Renal cortex interstitium (tissue), 11 donors: Measurements from ENCODE around the gene LRRC51. TPM values are rescaled to one million over a fixed set of nuclear protein-coding genes. Genes with fewer than 3 reads are reported as not detected.

Experiments used
- DNase-seq, 11 donors: peaks; one replicate each; pipeline ENCODE4 v3.0.0-alpha.2; 2013; ENCODE audit warnings: low read depth in 9 of 11, low spot score in 4 of 11; ENCODE audit errors: extremely low read depth in 1 of 11
- polyA plus RNA-seq, 3 donors: library from polyadenylated mRNA; unstranded; fragments of 120-200 nt; gene quantifications; one replicate each; pipeline ENCODE4 v1.2.1, GENCODE V29; 2013; ENCODE audit not compliant: insufficient read length in 3 of 3

LRRC51 gene
- polyA plus RNA-seq, 3 donors: 25.1 to 30.4 (median 25.3) TPM

GRCh38 chr11:72098741-72099140 lies 18.1 kb downstream of the LRRC51 start:
- DNase-seq: no peak

- DNase-seq: no peak
Observed at GRCh38 chr11:72100009-72100408, 19.4 kb downstream of the LRRC51 start.

GRCh38 chr11:72100462-72100861 lies 19.8 kb downstream of the LRRC51 start:
- DNase-seq: no peak

- DNase-seq: no peak
Observed at GRCh38 chr11:72102162-72102561, 21.5 kb downstream of the LRRC51 start.

- no peak for DNase-seq
Observed at GRCh38 chr11:72102631-72102945, 21.9 kb downstream of the LRRC51 start.

- DNase-seq: peak; percentile 96 to 99 (median 99)
Observed at GRCh38 chr11:72102946-72103753, 22.5 kb downstream of the LRRC51 start, which contains the start of gene LAMTOR1. Gene LAMTOR1 (minus strand): TSS chr11:72103297. CDS start chr11:72103224, 73 bp downstream.

GRCh38 chr11:72103754-72104167 lies 23.1 kb downstream of the LRRC51 start:
- no peak for DNase-seq

GRCh38 chr11:72105888-72106287 lies 25.2 kb downstream of the LRRC51 start, which contains the start of gene TOMT:
Gene TOMT (plus strand): TSS chr11:72105924. CDS start chr11:72105952, 28 bp downstream.
- no peak for DNase-seq

- no peak for DNase-seq
Observed at GRCh38 chr11:72111300-72112142, 30.9 kb downstream of the LRRC51 start.

- DNase-seq: peak; percentile 99 to 100 (median 100)
Observed at GRCh38 chr11:72112143-72112977, 31.7 kb downstream of the LRRC51 start, which contains the start of gene ANAPC15. Gene ANAPC15 (minus strand): TSS chr11:72112695. CDS start chr11:72111276, 1,419 bp downstream.

- DNase-seq: no peak
Observed at GRCh38 chr11:72112978-72113808, 32.5 kb downstream of the LRRC51 start.

- no peak for DNase-seq
Observed at GRCh38 chr11:72114570-72114969, 33.9 kb downstream of the LRRC51 start.

- DNase-seq: no peak
Observed at GRCh38 chr11:72116019-72116755, 35.5 kb downstream of the LRRC51 start.

- no peak for DNase-seq
Observed at GRCh38 chr11:72119198-72119597, 38.5 kb downstream of the LRRC51 start.

GRCh38 chr11:72120930-72121329 lies 40.3 kb downstream of the LRRC51 start:
- DNase-seq: no peak

GRCh38 chr11:72122607-72123006 lies 42.0 kb downstream of the LRRC51 start:
- DNase-seq: no peak

- no peak for DNase-seq
Observed at GRCh38 chr11:72123117-72123653, 42.5 kb downstream of the LRRC51 start.
